K562 (cell line): ENCODE results near the gene GRIK2. TPM values are rescaled to one million over a fixed set of nuclear protein-coding genes. Genes with fewer than 3 reads are reported as not detected.

Experiments used
- ATAC-seq: fragments of 200-7000 bp; cut with Tn5 transposase; 3 replicates; pipeline ENCODE4 v1.9.1; 2020; ENCODE audit warnings: moderate library complexity
- BruUV-seq: library from RNA; stranded (reverse); fragments of 400-500 nt; replicated peaks from 2 replicates; lab custom pipeline; 2021; lab: Mats Ljungman, UMichigan
- CTCF ChIA-PET: fragments of 300-600 bp; formaldehyde crosslinking; extraction: SDS; loops from one replicate; lab custom pipeline; 2021; ENCODE audit warnings: low intra/inter-chr PET ratio; lab: Yijun Ruan, JAX
- POLR2A ChIA-PET: fragments of 300-600, 350-650 bp; sonication (Branson Sonifier 250); formaldehyde crosslinking; extraction: SDS; loops from one replicate; lab custom pipeline; 2021; ENCODE audit warnings: antibody characterized with exemption, inconsistent platforms; lab: Yijun Ruan, JAX
- DNase-seq, 4 experiments: peaks; one replicate each; pipeline versions ENCODE4 v3.0.0 to v3.0.0-alpha.2; 2011 to 2018; ENCODE audit warnings: low spot score in 3 of 4, mixed read lengths in 3 of 4; ENCODE audit errors: extremely low read depth in 1 of 4
- FAIRE-seq: peaks from 2 replicates; lab custom pipeline; 2011; peaks lifted over from hg19 to GRCh38; lab: Jason Lieb, UNC
- H2AFZ ChIP-seq: 2 replicates; pipeline ENCODE4 v1.6.0; 2011; ENCODE audit warnings: low read depth, low read length, control low read depth, inconsistent platforms
- H3K27ac ChIP-seq: fragments of 200-600 bp; 3 replicates; pipeline ENCODE4 v1.8.0; 2011; ENCODE audit warnings: low read depth, mild to moderate bottlenecking, control low read depth, inconsistent platforms, low read length, moderate library complexity, mixed read lengths; ENCODE audit errors: extremely low read depth
- H3K27me3 ChIP-seq, 2 experiments: fragments of 300-600 bp in 1 of 2; 2 replicates in 1 of 2; 3 replicates in 1 of 2; pipeline versions ENCODE4 v1.6.0 to v1.8.0; 2011; ENCODE audit warnings: inconsistent platforms in 2 of 2, low read length in 2 of 2, mild to moderate bottlenecking in 1 of 2, mixed read lengths in 1 of 2, moderate library complexity in 1 of 2; ENCODE audit not compliant: control insufficient read depth in 2 of 2, insufficient read depth in 2 of 2
- H3K36me3 ChIP-seq: fragments of 300-600 bp; 3 replicates; pipeline ENCODE4 v1.8.0; 2011; ENCODE audit warnings: mild to moderate bottlenecking, low read length, inconsistent platforms; ENCODE audit not compliant: control insufficient read depth, insufficient read depth
- H3K4me1 ChIP-seq, 2 experiments: fragments of 200-600 bp in 1 of 2; replicated peaks in 1 of 2; 2 replicates in 1 of 2; 3 replicates in 1 of 2; pipeline versions ENCODE4 v1.5.1 to v1.8.0; 2011; ENCODE audit warnings: inconsistent platforms in 2 of 2, low read length in 2 of 2, mild to moderate bottlenecking in 1 of 2, mixed read lengths in 1 of 2, moderate library complexity in 1 of 2; ENCODE audit not compliant: control insufficient read depth in 2 of 2, insufficient read depth in 2 of 2
- H3K4me2 ChIP-seq: 2 replicates; pipeline ENCODE4 v1.6.1; 2011; ENCODE audit warnings: low read length, control low read depth, inconsistent platforms, mixed read lengths; ENCODE audit not compliant: insufficient read depth
- H3K4me3 ChIP-seq: fragments of 200-600 bp; sonication (generic), shearing (Covaris generic); 2 replicates; pipeline ENCODE4 v1.5.1; 2016; ENCODE audit warnings: control low read depth, inconsistent platforms
- H3K79me2 ChIP-seq: fragments of 200-600 bp; 3 replicates; pipeline ENCODE4 v1.8.0; 2011; ENCODE audit warnings: low read length, inconsistent platforms; ENCODE audit not compliant: control insufficient read depth, insufficient read depth
- H3K9ac ChIP-seq, 2 experiments: 2 replicates each; pipeline versions ENCODE4 v1.6.0 to v1.6.1; 2011; ENCODE audit warnings: low read depth in 2 of 2, low read length in 2 of 2, control low read depth in 1 of 2, inconsistent platforms in 1 of 2, mild to moderate bottlenecking in 1 of 2, mixed read lengths in 1 of 2; ENCODE audit not compliant: insufficient read depth in 1 of 2
- H3K9me1 ChIP-seq: one replicate; pipeline ENCODE4 v1.6.0; 2011; ENCODE audit warnings: inconsistent platforms, mild to moderate bottlenecking, low read length, moderate library complexity; ENCODE audit not compliant: control insufficient read depth, insufficient read depth
- H3K9me3 ChIP-seq: replicated peaks from 2 replicates; pipeline ENCODE4 v1.5.1; 2011; ENCODE audit warnings: low read depth, low read length, inconsistent platforms; ENCODE audit not compliant: control insufficient read depth, insufficient read depth
- H4K20me1 ChIP-seq: replicated peaks from 2 replicates; pipeline ENCODE4 v1.6.1; 2011; ENCODE audit warnings: low read length, inconsistent platforms, mixed read lengths; ENCODE audit not compliant: control insufficient read depth, insufficient read depth
- BMI1 ChIP-seq: fragments of 150-350 bp; IDR thresholded peaks from 2 replicates; pipeline ENCODE4 v1.6.1; 2014; ENCODE audit warnings: low read length
- CHCHD3 ChIP-seq: fragments of 250-450 bp; sonication (Bioruptor Pico); IDR thresholded peaks from 2 replicates; pipeline ENCODE4 v2.1.2; 2022; ENCODE audit warnings: mild to moderate bottlenecking
- DDX20 ChIP-seq: fragments of 450-650 bp; IDR thresholded peaks from 2 replicates; pipeline ENCODE4 v1.6.1; 2016; ENCODE audit warnings: missing genetic modification characterization, low read depth, mild to moderate bottlenecking, missing compliant biosample characterization, moderate library complexity
- MIER1 ChIP-seq: fragments of 450-650 bp; IDR thresholded peaks from 2 replicates; pipeline ENCODE4 v1.6.1; 2016; ENCODE audit warnings: antibody characterized with exemption, mild to moderate bottlenecking, low read depth
- NR0B1 ChIP-seq: fragments of 450-650 bp; IDR thresholded peaks from one replicate; pipeline ENCODE4 v1.6.1; 2018; ENCODE audit warnings: mild to moderate bottlenecking, moderate library complexity; ENCODE audit not compliant: partially characterized antibody
- NUFIP1 ChIP-seq: fragments of 450-650 bp; IDR thresholded peaks from 2 replicates; pipeline ENCODE4 v1.6.1; 2018; ENCODE audit not compliant: partially characterized antibody
- SMARCB1 ChIP-seq: IDR thresholded peaks from 2 replicates; pipeline ENCODE4 v1.6.1; 2011; ENCODE audit warnings: improper control_type of control experiment, low read depth; ENCODE audit not compliant: insufficient read length
- TAF7 ChIP-seq: fragments of 450-650 bp; IDR thresholded peaks from 2 replicates; pipeline ENCODE4 v1.6.1; 2016; ENCODE audit warnings: missing genetic modification characterization, missing compliant biosample characterization
- TGIF2 ChIP-seq: sonication (generic); formaldehyde crosslinking; IDR thresholded peaks from 2 replicates; pipeline ENCODE4 v1.8.1; 2022; ENCODE audit warnings: mild to moderate bottlenecking, missing genetic modification reagents, moderate library complexity
- ZNF165 ChIP-seq: fragments of 250-450 bp; sonication (Bioruptor Pico); IDR thresholded peaks from 2 replicates; pipeline ENCODE4 v1.4.0; 2020; ENCODE audit warnings: borderline replicate concordance
- ZNF184 ChIP-seq: sonication (generic); formaldehyde crosslinking; IDR thresholded peaks from 2 replicates; pipeline ENCODE4 v1.5.0; 2020; ENCODE audit warnings: missing genetic modification reagents
- ZNF740 ChIP-seq, 3 experiments: fragments of 200-800 bp in 1 of 3; sonication (Bioruptor generic) in 1 of 3; sonication (generic) in 1 of 3; formaldehyde crosslinking in 1 of 3; IDR thresholded peaks; 2 replicates each; pipeline versions ENCODE4 v1.6.1 to v1.8.0; 2016 to 2022; ENCODE audit warnings: mild to moderate bottlenecking in 2 of 3, missing compliant biosample characterization in 2 of 3, missing genetic modification characterization in 2 of 3, missing genetic modification reagents in 1 of 3
- WGBS: fragments of 100-300 bp; shearing (Covaris generic); methylation state at CpG from one replicate; pipeline ENCODE4 v1.1.6; 2016; ENCODE audit warnings: low coverage, mixed read lengths; ENCODE audit not compliant: insufficient coverage; ENCODE audit errors: missing lambda C conversion rate; 5-methylcytosine and 5-hydroxymethylcytosine counted together
- in situ Hi-C: fragments of 300-500 bp; cut with MboI; formaldehyde crosslinking; loops from 4 replicates; pipeline ENCODE4 v1.15.0; 2018; ENCODE audit warnings: inconsistent platforms, mixed read lengths
- intact Hi-C: fragments of 100-400 bp; cut with micrococcal nuclease; formaldehyde crosslinking; loops from 2 replicates; pipeline ENCODE4 v1.14.2; 2022
- polyA plus RNA-seq, 8 experiments: library from polyadenylated mRNA; depleted of rRNA in 4 of 8; stranded (reverse) in 5 of 8; unstranded in 3 of 8; fragments of >200 nt; fragmentation: Nextera tagmentation in 2 of 8; fragmentation: Illumina TruSeq in 1 of 8; extraction: Ambion mirVana in 2 of 8; extraction: Trizol in 1 of 8; gene quantifications; 2 replicates each; pipeline versions ENCODE4 v1.2.1 to v1.2.3, GENCODE V29; 2011 to 2014; ENCODE audit warnings: inconsistent platforms in 1 of 8, missing spikeins in 1 of 8
- total RNA-seq, 7 experiments: library from RNA; depleted of rRNA in 6 of 7; stranded (reverse); fragments of >200 nt in 6 of 7; fragmentation: Illumina TruSeq in 2 of 7; extraction: Trizol in 2 of 7; gene quantifications; 2 replicates each; pipeline versions ENCODE4 v1.2.1 to v1.2.3, GENCODE V29; 2011 to 2021; ENCODE audit warnings: low replicate concordance in 1 of 7
- TF ChIP-seq, protein P1 (sequence below): fragments of 200-800 bp; sonication (Bioruptor generic); IDR thresholded peaks from 2 replicates; pipeline ENCODE4 v1.6.1; 2017; ENCODE audit warnings: missing genetic modification characterization, missing compliant biosample characterization
- TF ChIP-seq, protein P2 (sequence below): fragments of 450-650 bp; formaldehyde crosslinking; IDR thresholded peaks from 2 replicates; pipeline ENCODE4 v1.4.0; 2020; ENCODE audit warnings: mild to moderate bottlenecking, moderate library complexity

GRIK2 gene
- total and polyA plus RNA-seq, 9 of the 15 experiments (the other 6 are each of a cell fraction or from before 2014, with no cell fraction given), result not detected

GRCh38 chr6:102075539-102075938 is 682.0 kb downstream of the GRIK2 start (continued):
- TF ChIP-seq, protein P1, sequence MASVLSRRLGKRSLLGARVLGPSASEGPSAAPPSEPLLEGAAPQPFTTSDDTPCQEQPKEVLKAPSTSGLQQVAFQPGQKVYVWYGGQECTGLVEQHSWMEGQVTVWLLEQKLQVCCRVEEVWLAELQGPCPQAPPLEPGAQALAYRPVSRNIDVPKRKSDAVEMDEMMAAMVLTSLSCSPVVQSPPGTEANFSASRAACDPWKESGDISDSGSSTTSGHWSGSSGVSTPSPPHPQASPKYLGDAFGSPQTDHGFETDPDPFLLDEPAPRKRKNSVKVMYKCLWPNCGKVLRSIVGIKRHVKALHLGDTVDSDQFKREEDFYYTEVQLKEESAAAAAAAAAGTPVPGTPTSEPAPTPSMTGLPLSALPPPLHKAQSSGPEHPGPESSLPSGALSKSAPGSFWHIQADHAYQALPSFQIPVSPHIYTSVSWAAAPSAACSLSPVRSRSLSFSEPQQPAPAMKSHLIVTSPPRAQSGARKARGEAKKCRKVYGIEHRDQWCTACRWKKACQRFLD (CRISPR knock-in tag), result no peak

- Histone ChIP-seq H3K27me3 (no peaks in the 10 kb centered on the region), H3K9me3 (no peaks in the 10 kb centered on the region), H3K27ac (no peak overlapping the region), H3K4me1 (no peaks in the 10 kb centered on the region), H3K4me2 (no peak overlapping the region), H3K4me3 (no peak overlapping the region), H4K20me1 (no peaks in the 10 kb centered on the region), H3K9me1 (no peaks in the 10 kb centered on the region), H2AFZ (no peak overlapping the region), H3K9ac (no peak overlapping the region), H3K36me3 (no peaks in the 10 kb centered on the region), H3K79me2 (no peaks in the 10 kb centered on the region)
- ChIA-PET CTCF (no interaction called here), POLR2A (no interaction called here)
- no peak for DNase-seq
- in situ Hi-C loops, result no loop called here
- FAIRE-seq, result no peak
- 0% methylated on average over 2 of the region's 2 CpGs for WGBS
- no TSS peak for BruUV-seq
- TF ChIP-seq, protein P2, sequence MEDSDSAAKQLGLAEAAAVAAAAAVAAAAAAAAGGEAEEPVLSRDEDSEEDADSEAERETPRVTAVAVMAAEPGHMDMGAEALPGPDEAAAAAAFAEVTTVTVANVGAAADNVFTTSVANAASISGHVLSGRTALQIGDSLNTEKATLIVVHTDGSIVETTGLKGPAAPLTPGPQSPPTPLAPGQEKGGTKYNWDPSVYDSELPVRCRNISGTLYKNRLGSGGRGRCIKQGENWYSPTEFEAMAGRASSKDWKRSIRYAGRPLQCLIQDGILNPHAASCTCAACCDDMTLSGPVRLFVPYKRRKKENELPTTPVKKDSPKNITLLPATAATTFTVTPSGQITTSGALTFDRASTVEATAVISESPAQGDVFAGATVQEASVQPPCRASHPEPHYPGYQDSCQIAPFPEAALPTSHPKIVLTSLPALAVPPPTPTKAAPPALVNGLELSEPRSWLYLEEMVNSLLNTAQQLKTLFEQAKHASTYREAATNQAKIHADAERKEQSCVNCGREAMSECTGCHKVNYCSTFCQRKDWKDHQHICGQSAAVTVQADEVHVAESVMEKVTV (CRISPR knock-in tag), result no peak
- no peak for TF ChIP-seq SMARCB1
- no peak for TF ChIP-seq ZNF165 (CRISPR knock-in tag)
- no peak for TF ChIP-seq CHCHD3 (CRISPR knock-in tag)
- TF ChIP-seq MIER1, result no peak
- TF ChIP-seq NUFIP1, result no peak
- TF ChIP-seq BMI1, result no peak
- TF ChIP-seq TAF7 (tag), result no peak
- no peak for TF ChIP-seq NR0B1
- no peak for TF ChIP-seq DDX20 (tag)
- no peak for TF ChIP-seq ZNF740 (CRISPR knock-in tag; IDR thresholded peaks at IDR 0.05)
- no peak for TF ChIP-seq ZNF740 (tag; IDR thresholded peaks at IDR 0.05)
- no peak for TF ChIP-seq ZNF184 (CRISPR knock-in tag)
- no peak for TF ChIP-seq TGIF2
- no peak for ATAC-seq
- intact Hi-C loops, result no loop called here
Observed at GRCh38 chr6:102085257-102085656, 691.7 kb downstream of the GRIK2 start.
